GM19099 (cell line): Measurements from ENCODE around the gene GPR32.
A peak's percentile ranks its signal among the peaks of the same experiment; 100 is the strongest.

ENCODE experiments used
- POLR2A ChIP-seq: IDR thresholded peaks from 3 replicates; pipeline ENCODE4 v1.6.1; 2011; ENCODE audit warnings: low read depth; ENCODE audit not compliant: insufficient read length; ENCODE audit errors: extremely low read depth

The GPR32 gene

GRCh38 chr19:50778906-50779430, 8.7 kb downstream of the GPR32 start:
- TF ChIP-seq POLR2A: no peak

DNA sequence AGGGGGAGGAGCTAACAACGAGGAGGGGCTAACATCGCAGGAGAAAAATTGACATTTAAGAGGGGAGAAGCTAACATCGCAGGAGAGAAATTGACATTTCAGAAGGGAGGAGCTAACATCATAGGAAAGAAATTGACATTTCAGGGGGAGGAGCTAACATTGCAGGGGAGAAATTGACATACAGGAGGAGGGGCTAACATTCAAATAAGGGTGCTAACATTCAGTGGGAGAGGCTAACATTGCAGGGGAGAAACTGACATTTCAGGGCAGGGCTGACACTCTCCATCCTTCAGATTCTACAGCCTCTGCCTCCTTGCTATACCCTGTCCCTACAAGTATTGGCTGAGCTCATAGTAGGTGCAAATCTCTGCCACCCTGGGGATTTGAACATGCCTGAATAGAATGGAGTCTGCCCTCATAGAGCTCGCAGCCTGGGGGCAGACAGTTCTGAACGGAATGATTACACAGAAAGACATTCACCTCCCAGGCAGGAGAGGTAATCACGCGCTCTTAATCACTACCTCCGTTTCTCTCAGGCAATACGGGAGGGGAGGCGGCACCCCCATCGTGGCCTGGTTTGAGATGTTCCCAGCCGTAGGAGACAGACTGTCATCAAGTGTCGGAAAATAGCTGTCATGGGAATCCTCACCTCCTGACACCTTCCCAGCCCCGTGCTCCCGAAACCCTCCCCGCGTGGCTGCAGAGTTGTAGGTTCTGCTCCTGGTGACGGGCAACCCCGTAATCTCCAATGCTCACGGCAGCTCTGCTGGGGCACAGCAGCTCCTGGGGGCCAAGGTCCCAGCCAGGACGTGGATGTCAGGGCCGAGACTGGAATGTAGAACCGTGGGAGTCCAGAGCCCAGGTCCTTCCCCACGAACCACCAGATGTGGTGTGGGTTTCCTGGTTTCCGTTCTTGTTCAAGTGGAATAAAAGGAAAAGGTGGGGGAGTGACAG, 9.5 kb downstream of the GPR32 start:
- no peak for TF ChIP-seq POLR2A

- no peak for TF ChIP-seq POLR2A
These were observed 10.6 kb downstream of the GPR32 start for GRCh38 chr19:50780753-50781435.

DNA sequence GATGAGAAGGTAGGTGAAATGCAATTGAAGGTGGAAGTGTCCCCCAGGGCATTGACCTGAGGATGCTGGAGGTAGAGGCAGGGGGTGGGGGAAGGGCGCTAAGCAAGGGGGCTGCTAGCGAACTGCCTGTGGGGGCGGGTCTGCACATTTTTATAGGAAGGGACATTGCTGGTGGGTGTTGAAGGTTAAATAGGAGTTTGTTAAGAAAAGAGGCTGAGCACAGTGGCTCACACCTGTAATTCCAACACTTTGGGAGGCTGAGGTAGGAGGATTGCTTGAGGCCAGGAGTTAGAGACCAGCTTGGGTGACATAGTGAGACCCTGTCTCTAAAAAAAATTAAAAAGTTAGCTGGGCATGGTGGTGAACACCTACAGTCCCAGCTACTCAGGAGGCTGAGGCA, 14.4 kb downstream of the GPR32 start:
- TF ChIP-seq POLR2A: no peak

DNA sequence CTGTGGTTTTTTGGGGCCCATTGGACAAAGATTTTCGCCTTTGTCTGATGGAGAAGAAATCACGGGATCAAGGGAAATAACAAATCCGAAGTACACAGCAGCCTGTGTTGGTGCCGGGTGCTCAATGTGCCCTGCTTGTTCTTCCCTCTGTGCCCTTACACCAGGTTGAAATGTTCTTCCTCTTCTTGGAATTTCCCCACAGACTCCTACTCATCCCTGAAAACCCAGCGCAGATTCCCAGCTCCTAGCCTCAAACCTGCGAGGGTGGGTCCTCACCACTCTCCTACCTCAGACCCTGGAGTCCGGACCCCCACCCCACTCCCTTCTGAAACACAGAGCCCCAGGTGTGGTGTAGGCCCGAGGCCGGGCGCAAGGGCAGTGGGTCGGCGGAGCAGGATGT, 15.1 kb downstream of the GPR32 start:
- no peak for TF ChIP-seq POLR2A

GRCh38 chr19:50790396-50790795, 20.1 kb downstream of the GPR32 start, which contains the start of gene ACP4:
TSS of gene ACP4 (plus strand) at chr19:50790415. CDS start at chr19:50790415, 0 bp downstream.
- TF ChIP-seq POLR2A: no peak

GRCh38 chr19:50790922-50791467, 20.7 kb downstream of the GPR32 start:
- TF ChIP-seq POLR2A: no peak

DNA sequence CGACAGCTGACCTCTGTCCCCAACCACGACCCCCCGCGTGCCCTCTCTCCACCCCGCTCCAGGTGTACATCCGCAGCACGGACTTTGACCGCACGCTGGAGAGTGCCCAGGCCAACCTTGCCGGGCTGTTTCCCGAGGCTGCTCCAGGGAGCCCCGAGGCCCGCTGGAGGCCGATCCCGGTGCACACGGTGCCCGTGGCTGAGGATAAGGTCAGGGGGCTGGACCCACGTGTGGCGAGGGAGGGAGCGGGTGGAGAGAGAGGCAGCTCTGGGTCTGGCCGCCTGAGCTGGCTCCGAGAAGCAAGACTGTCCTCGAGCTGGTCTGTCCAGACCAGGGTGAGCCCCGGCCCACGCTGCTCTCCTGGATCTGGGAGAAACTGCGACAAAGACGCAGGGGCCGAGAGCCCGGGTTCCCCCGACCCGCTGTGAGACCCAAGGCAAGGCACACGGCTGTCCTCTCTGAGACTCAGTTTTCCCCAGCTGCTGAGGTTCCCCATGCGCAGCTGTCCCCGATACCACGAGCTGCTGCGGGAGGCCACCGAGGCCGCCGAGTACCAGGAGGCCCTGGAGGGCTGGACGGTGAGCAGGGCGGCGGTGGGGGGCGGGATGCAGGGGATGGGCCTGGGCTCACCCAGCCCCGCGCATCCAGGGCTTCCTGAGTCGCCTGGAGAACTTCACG, 21.5 kb downstream of the GPR32 start:
- no peak for TF ChIP-seq POLR2A

DNA sequence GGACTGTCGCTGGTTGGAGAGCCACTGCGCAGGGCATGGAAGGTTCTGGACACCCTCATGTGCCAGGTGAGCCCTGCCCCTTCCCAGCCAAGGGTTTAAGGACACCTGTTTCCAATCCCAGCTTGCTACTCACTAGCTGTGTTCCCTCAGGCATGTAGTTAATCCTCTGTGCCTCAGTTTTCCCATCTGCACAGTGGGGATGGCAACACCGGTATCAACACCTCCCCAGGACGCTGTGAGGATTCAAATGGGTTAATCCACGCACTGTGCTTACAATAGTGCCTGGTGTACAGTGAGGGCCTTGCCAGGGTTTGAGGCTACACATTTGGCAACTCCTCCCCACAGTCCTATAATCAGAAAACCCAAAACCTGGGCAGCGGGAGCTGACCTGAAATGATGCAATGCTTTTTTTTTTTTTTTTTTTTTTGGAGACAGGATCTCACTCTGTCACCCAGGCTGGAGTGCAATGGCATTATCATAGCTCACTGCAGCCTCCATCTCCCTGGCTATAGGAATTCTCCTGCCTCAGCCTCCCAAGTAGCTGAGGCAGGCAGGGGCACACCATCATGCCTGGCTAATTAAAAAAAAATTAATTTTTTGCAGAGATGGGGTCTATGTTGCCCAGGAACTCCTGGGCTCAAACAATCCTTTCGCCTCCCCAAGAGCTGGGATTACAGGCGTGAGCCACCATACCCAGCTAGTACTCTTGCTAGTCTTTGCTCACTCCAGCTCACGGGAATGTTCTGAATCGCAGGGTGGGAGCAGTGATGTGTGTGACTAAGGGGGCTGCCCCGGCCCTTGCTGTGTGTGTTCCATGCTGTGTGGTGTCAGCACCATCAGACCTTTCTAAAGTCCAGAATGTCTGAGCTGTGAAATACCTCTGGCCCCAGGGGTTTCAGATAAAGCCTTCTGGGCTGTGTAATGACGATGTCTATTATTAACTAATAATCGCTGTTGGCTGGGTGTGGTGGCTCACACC, 22.3 kb downstream of the GPR32 start:
- no peak for TF ChIP-seq POLR2A

- TF ChIP-seq POLR2A: no peak
These were observed 23.3 kb downstream of the GPR32 start for GRCh38 chr19:50793558-50794065.

GRCh38 chr19:50794074-50794875, 24.0 kb downstream of the GPR32 start:
- peak; percentile 25 for TF ChIP-seq POLR2A

DNA sequence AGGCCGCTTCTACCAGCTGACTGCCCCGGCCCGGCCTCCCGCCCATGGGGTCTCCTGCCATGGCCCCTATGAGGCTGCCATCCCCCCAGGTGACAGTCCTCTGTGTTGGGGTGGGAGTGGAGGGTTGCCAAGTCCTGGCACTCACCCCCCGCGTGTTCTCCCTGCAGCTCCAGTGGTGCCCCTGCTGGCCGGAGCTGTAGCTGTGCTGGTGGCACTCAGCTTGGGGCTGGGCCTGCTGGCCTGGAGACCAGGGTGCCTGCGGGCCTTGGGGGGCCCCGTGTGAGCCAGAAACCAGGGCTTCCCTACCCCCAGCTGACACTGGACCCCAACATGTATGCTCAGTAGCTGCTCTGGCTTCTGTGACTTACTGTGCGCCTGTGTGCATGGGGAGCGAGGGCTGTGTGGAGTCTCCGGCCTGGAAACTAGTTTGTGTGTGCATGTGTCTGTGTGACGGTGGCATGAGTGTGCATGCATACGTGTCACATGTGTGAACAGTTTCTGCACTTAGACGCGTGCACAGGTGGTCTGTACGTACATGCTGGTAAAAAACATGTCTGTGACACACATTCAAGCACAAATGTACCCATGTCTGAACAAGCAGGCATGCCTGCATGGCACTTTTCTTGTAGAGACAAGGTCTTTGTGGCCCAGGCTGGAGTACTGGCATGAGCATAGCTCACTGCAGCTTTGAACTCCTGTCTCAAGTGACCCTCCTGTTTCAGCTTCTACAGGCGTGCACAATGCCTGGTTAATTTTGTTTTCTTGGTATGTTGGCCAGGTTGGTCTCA, 24.8 kb downstream of the GPR32 start:
- TF ChIP-seq POLR2A: peak; percentile 63
